Nucleus accumbens (tissue), 56 donors: ENCODE results near the gene CCDC190.
"Not testable (repeated sequence)": the region's sequence is repeated elsewhere in the genome, so short reads cannot be mapped to it uniquely, and the experiment has no call there.

ENCODE experiments used
- DNase-seq, 56 donors: peaks; one replicate each; lab custom pipeline; 2025; lab: John Stamatoyannopoulos, UW

CCDC190 gene

GRCh38 chr1:162878000-162878596, 17.1 kb upstream of the CCDC190 start:
- peak in 26 of 56 donors; percentile 3 to 68 (median 23) for DNase-seq

- DNase-seq = no peak
Observed at GRCh38 chr1:162877412-162877811, 16.4 kb upstream of the CCDC190 start.

DNA sequence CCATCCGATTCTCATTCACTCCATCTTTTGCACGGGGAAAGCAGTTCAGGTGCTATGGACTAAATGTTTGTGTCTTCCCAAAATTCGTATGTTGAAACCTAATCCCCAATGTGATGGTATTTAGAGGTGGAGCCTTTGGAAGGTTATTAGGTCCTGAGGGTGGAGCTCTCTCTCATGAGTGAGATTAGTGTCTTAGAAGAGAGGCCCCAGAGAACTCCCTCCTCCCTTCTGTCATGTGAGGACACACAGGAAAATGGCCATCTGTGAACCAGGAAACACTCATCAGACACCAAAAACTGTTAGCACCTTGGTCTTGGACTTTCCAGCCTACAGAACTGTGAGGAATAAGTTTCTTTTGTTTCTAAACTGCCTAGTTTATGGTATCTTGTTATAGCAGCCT, 15.8 kb upstream of the CCDC190 start:
- no peak for DNase-seq

- DNase-seq = no peak
Observed at GRCh38 chr1:162873671-162874666, 13.0 kb upstream of the CCDC190 start.

GRCh38 chr1:162872981-162873380, 12.0 kb upstream of the CCDC190 start:
- DNase-seq = no peak

DNA sequence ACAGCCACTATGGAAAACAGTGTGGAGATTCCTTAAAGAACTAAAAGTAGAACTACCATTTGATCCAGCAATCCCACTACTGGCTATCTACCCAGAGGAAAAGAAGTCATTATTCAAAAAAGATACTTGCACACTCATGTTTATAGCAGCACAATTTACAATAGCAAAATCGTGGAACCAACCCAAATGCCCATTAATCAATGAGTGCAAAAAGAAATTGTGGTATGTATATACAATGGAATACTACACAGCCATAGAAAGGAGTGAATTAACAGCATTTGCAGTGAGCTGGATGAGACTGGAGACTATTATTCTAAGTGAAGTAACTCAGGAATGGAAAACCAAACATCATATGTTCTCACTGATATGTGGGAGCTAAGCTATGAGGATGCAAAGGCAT, 10.4 kb upstream of the CCDC190 start:
- DNase-seq = not testable (repeated sequence)

GRCh38 chr1:162868972-162869371, 8.0 kb upstream of the CCDC190 start:
- DNase-seq = no peak

GRCh38 chr1:162861625-162862024, 650 bp upstream of the CCDC190 start:
- no peak for DNase-seq

GRCh38 chr1:162859191-162859590, 1.8 kb downstream of the CCDC190 start:
- DNase-seq = no peak

DNA sequence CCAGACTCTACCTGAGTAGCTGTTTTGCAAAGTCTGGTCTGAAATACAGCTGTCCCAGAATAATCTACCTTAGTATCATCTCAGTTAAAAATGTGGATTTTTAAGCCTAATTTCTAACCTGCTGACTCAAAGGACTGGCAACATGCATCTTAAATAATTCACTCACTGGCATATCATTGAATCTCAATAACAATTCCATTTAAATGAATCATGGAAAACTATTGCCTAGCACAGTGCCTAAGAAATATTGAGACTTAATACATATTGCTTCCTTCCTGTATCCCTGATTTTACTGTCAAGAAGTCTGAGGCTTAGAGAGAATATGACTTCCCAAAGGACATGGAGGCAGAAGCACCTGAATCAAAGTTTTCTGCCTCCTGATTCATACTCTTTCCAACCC, 3.1 kb downstream of the CCDC190 start:
- no peak for DNase-seq

GRCh38 chr1:162856260-162856659, 4.7 kb downstream of the CCDC190 start:
- DNase-seq = no peak

DNA sequence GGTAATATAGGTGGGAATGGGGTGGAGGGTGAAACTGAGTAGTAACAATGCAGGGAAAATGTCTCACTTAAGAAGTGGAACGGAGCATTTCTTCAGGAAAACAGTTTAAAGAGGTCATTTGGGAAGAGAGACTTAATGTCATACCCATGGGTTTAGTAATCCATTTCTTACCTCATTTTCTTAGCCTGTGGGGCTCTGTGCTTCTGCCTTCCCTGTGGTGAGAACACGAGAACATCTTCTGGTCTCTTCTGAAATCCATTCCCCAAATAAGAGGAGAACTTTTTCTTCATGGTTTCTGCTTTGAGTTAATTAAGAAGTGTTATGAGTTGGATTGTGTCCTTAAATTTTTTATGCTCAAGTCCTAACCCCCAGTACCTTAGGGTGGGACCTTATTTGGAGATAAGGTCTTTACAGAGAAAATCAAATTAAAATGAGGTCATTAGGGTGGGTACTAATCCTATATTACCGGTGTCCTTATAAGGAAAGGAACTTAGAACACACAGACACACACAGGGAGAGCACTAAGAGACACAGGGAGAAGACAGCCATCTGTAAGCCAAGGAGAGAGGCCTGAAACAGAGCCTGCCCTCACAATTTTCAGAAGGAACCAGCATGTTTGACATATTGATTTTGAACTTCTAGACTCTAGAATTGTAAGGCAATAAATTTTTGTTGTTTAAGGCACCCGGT, 5.4 kb downstream of the CCDC190 start:
- DNase-seq = no peak

DNA sequence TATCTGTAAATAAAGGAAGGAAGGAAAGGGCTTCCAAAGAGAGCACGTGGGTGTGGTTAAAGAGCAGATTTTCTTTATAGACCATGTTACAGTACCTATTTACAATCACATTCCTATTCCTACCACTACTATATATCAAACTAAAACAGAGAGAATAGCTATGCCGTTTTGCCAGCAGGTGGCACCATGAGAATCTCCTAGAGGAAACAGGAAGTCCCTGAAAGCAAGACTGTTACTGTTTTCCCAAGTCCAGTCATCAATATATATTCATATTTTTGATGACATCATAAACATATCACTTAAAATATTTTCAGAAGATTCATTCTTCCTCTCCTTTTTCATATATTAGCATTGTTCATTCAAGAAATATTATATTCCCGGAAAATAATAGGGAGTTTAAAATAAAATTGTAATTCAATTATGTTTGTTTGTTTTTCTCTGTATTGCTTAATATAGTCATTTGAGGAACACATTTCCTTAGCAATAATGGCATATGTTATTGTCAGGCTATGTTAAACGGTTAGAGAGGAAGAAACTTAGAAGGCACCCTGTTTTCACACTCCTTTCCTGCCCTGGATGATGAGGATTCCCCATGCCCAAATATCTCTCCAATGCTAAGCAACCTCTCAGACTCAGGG, 6.6 kb downstream of the CCDC190 start:
- DNase-seq = peak in 29 of 56 donors; percentile 1 to 73 (median 21)

DNA sequence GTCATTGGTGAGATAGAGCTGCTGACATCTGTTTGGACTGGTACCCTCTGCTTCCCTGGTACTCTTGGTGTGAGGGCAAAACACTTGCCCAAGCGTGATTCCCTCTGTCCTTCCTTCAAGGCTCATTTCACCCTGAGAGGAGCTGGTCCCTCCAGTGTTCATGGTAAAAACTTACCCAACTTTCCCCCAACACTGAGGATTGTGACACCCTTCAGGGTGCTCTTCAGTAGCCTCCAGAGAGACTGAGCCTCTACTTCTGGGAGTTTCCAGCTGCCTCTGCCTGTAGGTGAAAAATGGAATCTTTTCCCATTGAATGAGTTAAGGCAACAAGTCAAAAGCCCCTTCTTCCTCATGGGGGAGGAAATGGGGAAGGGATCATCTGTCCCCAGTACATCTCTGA, 9.6 kb downstream of the CCDC190 start:
- DNase-seq = no peak

DNA sequence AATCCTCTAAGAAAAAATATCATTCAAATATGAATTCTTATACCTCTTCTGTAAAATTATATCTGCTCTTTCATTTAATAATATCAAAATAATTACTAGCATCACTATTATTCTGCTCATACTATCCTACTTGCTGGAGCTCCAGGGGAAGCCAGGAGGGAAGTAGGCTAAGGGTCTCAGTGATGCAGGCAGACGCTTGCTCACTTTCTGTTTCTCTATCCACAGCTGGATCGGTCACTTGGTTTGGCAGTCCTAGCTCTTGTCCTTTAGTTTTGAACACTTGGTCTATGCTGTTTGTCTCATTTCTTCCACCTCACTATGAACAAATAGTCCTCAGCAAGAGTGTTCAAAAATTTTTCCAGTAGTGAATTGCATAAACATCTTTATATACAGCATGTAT, 11.3 kb downstream of the CCDC190 start:
- DNase-seq = no peak

DNA sequence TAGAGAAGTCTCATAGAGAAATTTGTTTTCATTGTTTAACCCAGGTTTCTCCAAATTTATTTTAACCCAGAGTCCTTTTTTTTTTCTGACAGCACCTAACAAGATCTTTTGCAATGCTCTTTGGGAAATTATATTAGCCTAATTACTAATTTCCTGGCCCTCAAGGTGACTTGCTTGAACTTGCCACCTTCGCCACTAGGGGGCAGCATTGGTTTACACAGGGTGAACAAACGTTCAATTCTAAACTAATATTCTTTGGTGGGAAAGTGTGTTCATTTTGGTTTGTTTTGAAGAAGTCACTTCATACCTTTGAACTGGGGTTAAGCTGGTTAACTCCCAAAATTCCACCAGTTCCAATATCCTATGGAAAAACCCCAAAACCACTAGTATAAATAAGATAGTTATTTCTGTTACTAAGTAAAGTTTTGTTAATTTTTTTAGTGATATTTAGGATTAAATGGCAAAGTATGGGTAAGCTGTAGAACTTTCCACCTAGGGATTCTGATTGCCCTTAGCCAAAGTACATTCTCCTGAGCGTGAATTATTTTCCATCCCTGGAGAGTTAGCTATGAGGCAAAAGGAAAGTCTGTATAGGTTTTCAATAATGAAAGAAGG, 13.0 kb downstream of the CCDC190 start:
- peak in 45 of 56 donors; percentile 1 to 92 (median 38) for DNase-seq

DNA sequence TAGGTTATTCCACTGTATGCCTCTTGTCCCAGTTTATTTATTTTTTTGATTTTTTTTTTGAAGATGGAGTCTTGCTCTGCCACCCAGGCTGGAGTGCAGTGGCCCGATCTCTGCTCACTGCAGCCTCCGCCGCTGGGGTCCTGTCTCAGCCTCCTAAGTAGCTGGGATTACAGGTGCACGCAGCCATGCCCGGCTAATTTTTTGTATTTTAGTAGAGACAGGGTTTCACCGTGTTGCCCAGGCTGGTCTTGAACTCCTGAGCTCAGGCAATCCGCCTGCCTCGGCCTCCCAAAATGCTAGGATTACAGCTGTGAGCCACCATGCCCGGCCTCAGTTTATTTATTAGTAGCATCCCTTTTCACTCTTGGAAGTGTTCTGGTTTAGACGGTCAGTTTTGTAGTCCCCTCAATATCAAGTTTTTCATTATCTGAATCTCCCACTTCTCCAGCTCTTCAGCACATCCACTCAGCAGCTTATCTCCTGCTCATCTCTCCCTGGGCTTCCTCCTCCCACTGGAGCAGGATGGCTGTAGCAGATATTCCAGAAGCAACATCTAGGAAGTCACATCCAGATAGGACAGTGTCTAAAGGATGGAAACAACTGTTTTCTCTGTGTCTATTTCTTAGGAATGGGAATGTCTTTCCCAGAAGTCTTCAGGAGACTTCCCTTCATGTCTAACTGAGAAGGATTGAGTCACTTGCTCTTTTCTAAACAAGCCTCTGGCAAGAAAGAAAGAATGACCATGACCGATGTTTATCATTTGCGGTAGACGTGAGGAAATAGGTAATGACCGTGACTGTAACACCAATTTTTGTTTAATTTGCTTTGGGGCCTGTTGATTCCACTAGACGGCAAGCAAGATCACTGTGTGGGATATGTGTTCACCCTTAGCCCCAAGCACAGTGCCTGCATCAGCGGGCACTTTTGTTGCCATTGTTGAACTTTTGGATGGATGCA, 14.4 kb downstream of the CCDC190 start:
- DNase-seq = no peak

GRCh38 chr1:162844153-162844552, 16.8 kb downstream of the CCDC190 start:
- no peak for DNase-seq

GRCh38 chr1:162840250-162840839, 20.6 kb downstream of the CCDC190 start:
- DNase-seq = no peak
